ENCODE data around the gene SUB1.

SUB1 gene

DNA sequence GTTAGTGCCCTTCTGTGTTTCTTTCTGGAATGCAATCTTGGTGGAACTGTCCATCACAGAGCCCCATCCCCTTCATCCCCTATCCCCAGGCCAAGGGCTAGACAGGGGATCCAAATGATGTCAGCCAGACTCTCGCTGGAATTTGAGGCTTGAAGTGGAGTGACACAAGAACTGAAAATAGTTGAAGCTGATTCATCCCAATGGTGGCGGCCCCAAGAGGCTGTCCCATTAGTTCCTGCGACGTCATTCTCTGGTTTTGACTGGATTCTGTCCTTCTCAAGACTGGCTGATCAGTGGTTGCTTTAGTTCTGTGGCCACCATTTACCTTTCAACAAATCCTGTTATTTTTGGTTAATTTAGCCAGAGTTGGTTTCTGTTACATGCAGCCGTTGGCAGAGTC lies 59.9 kb downstream of the SUB1 start:
- no peak for DNase-seq (ENCODE audit: low read depth)

DNA sequence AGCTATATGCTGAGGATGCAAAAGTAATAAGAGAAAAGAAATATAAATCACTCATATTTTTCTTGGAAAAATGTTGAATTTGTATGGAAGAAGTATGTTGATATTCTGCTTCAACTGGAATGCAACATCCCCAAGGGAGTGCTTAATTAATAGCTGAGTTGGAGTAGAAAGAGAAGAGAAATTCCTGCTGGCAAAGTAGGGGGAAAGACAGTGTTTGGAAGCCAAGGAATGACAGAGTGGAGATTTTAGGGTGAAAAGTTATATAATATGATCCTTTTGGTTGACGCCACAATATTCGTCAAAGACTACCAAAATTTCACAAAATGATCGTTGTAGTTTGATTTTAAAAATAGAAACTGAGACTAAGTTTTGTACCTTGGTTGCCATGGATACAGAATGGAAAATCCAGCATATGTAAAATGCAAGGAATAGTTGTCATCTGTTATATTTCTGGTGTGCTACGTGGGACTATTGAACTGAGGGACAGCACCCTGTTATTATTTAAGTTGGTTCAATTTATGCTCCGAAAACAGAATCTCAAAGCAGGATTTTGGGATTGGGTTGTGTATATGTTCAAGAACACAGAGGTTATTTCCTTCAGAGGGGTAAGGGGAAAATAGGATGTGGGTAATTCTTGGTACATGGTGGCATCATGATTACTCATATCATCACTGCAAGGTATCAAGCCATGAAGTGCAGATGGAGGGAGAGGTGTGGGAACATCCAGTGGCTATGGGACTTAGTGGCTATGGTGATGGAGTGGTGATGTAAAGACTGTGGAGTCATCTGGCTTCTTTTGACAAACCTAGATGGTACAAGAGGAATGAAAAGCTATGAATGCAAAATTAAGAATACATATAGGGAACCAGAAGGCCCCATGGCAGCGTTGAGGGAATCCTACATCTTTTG lies 61.0 kb downstream of the SUB1 start:
- no peak for DNase-seq (ENCODE audit: low read depth)

DNA sequence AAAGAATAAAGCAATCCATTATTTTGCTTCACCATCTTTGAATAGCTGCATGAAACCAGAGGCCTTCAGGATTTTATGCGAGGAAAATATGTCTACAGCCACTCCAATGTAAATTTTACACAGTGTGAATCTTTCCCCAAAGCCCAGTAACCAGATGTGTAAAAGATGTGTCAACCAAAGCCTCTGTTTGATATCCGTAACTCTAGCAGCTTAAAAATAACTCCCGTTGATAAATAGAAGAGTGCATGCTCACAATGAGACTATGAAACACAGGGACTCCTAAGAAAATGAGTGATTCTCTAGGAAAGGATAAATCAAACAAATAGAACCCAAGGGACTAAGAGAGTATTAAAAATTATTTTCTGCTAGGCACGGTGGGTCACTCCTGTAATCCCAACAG lies 65.7 kb downstream of the SUB1 start:
- no peak for DNase-seq (ENCODE audit: low read depth)

DNA sequence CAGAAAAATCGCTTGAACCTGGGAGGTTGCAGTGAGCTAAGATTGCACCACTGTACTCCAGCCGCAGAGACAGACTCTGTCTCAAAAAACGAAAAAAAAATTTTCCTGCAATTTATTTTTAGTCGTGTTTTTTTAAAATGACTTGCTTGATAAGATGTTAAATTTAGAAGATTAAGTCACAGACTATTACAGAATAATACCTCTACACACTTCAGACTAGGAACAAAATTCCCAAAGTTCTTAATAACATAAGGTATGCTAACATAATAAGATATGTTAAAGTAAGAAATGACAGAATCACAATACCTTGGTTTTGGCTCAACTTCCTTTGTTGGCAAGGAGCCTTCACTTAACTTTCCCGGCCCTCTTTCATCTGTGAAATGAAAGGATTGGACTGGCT lies 66.3 kb downstream of the SUB1 start:
- no peak for DNase-seq (ENCODE audit: low read depth)
